ENCODE results near the gene ELK1.
A peak's percentile ranks its signal among the peaks of the same experiment; 100 is the strongest.
"Not testable (repeated sequence)": the region's sequence is repeated elsewhere in the genome, so short reads cannot be mapped to it uniquely, and the experiment has no call there.

ELK1 gene

GRCh38 chrX:47611926-47612325, 38.4 kb downstream of the ELK1 start:
- DNase-seq (ENCODE audit: low read depth, low spot score) = no peak

- DNase-seq (ENCODE audit: low read depth, low spot score) = no peak
Measured at GRCh38 chrX:47611489-47611888, 38.9 kb downstream of the ELK1 start.

- DNase-seq (ENCODE audit: low read depth, low spot score) = no peak
Measured at GRCh38 chrX:47610511-47610910, 39.9 kb downstream of the ELK1 start.

- peak; percentile 76 for DNase-seq (ENCODE audit: low read depth, low spot score)
Measured at GRCh38 chrX:47608130-47608810, 42.1 kb downstream of the ELK1 start.

- DNase-seq (ENCODE audit: low read depth, low spot score) = no peak
Measured at GRCh38 chrX:47607091-47607490, 43.3 kb downstream of the ELK1 start.

- no peak for DNase-seq (ENCODE audit: low read depth, low spot score)
Measured at GRCh38 chrX:47605024-47605423, 45.3 kb downstream of the ELK1 start.

- DNase-seq (ENCODE audit: low read depth, low spot score) = not testable (repeated sequence)
Measured at GRCh38 chrX:47603125-47603524, 47.2 kb downstream of the ELK1 start.

GRCh38 chrX:47597222-47597621, 53.1 kb downstream of the ELK1 start:
- DNase-seq (ENCODE audit: low read depth, low spot score) = no peak

- DNase-seq (ENCODE audit: low read depth, low spot score) = no peak
Measured at GRCh38 chrX:47596256-47596655, 54.1 kb downstream of the ELK1 start.

- no peak for DNase-seq (ENCODE audit: low read depth, low spot score)
Measured at GRCh38 chrX:47595716-47596251, 54.6 kb downstream of the ELK1 start.

GRCh38 chrX:47593522-47593921, 56.8 kb downstream of the ELK1 start:
- DNase-seq (ENCODE audit: low read depth, low spot score) = no peak

- DNase-seq (ENCODE audit: low read depth, low spot score) = no peak
Measured at GRCh38 chrX:47590984-47591383, 59.4 kb downstream of the ELK1 start.

- DNase-seq (ENCODE audit: low read depth, low spot score) = no peak
Measured at GRCh38 chrX:47587906-47588735, 62.2 kb downstream of the ELK1 start.

GRCh38 chrX:47587091-47587891, 63.1 kb downstream of the ELK1 start:
- DNase-seq (ENCODE audit: low read depth, low spot score) = no peak

GRCh38 chrX:47586043-47586787, 64.1 kb downstream of the ELK1 start:
- DNase-seq (ENCODE audit: low read depth, low spot score) = no peak
